ENCODE measurements around the gene PHACTR1. TPM values are rescaled to one million over a fixed set of nuclear protein-coding genes. Genes with fewer than 3 reads are reported as not detected.
"Not testable (repeated sequence)": the region's sequence is repeated elsewhere in the genome, so short reads cannot be mapped to it uniquely, and the experiment has no call there.

PHACTR1 gene
- total RNA-seq, 1 donor from 2014 or later = 50.7 TPM

- no peaks in the 10 kb centered on the region for H3K4me1 Mint-ChIP-seq (ENCODE audit: low read depth, unreplicated experiment)
- no peaks in the 10 kb centered on the region for H3K27me3 Mint-ChIP-seq (ENCODE audit: unreplicated experiment)
- H3K36me3 Mint-ChIP-seq (ENCODE audit: unreplicated experiment) = no peaks in the 10 kb centered on the region
- H3K27ac Mint-ChIP-seq (ENCODE audit: unreplicated experiment) = no peak overlapping the region
- no peak overlapping the region for H3K4me3 Mint-ChIP-seq (ENCODE audit: unreplicated experiment)
- H3K9me3 Mint-ChIP-seq (ENCODE audit: unreplicated experiment) = no peaks in the 10 kb centered on the region
- no peak for DNase-seq
- no peak for TF ChIP-seq CTCF (IDR thresholded peaks at IDR 0.05; ENCODE audit: partially characterized antibody, unreplicated experiment)
Observed at GRCh38 chr6:13315896-13316295, 599.3 kb downstream of the PHACTR1 start.

- DNase-seq = no peak
- Mint-ChIP-seq H3K27me3 (ENCODE audit: unreplicated experiment) (no peaks in the 10 kb centered on the region), H3K9me3 (ENCODE audit: unreplicated experiment) (no peaks in the 10 kb centered on the region), H3K4me3 (ENCODE audit: unreplicated experiment) (no peak overlapping the region), H3K4me1 (ENCODE audit: low read depth, unreplicated experiment) (no peaks in the 10 kb centered on the region), H3K27ac (ENCODE audit: unreplicated experiment) (no peak overlapping the region), H3K36me3 (ENCODE audit: unreplicated experiment) (no peaks in the 10 kb centered on the region)
- TF ChIP-seq CTCF (IDR thresholded peaks at IDR 0.05; ENCODE audit: partially characterized antibody, unreplicated experiment) = no peak
Observed at GRCh38 chr6:13318821-13319220, 602.3 kb downstream of the PHACTR1 start.

GRCh38 chr6:13319891-13320564 is 603.5 kb downstream of the PHACTR1 start:
- H3K27me3 Mint-ChIP-seq (ENCODE audit: unreplicated experiment) = no peaks in the 10 kb centered on the region
- H3K4me3 Mint-ChIP-seq (ENCODE audit: unreplicated experiment) = no peak overlapping the region
- H3K4me1 Mint-ChIP-seq (ENCODE audit: low read depth, unreplicated experiment) = no peaks in the 10 kb centered on the region
- no peak for TF ChIP-seq CTCF (IDR thresholded peaks at IDR 0.05; ENCODE audit: partially characterized antibody, unreplicated experiment)
- no peak for DNase-seq
- no peak overlapping the region for H3K27ac Mint-ChIP-seq (ENCODE audit: unreplicated experiment)
- H3K36me3 Mint-ChIP-seq (ENCODE audit: unreplicated experiment) = no peaks in the 10 kb centered on the region
- no peaks in the 10 kb centered on the region for H3K9me3 Mint-ChIP-seq (ENCODE audit: unreplicated experiment)

GRCh38 chr6:13326031-13326586 is 609.5 kb downstream of the PHACTR1 start:
- H3K4me1 Mint-ChIP-seq (ENCODE audit: low read depth, unreplicated experiment); H3K27ac Mint-ChIP-seq (ENCODE audit: unreplicated experiment); DNase-seq; H3K27me3 Mint-ChIP-seq (ENCODE audit: unreplicated experiment); H3K4me3 Mint-ChIP-seq (ENCODE audit: unreplicated experiment); H3K36me3 Mint-ChIP-seq (ENCODE audit: unreplicated experiment); H3K9me3 Mint-ChIP-seq (ENCODE audit: unreplicated experiment): not testable (repeated sequence)

- TF ChIP-seq CTCF (IDR thresholded peaks at IDR 0.05; ENCODE audit: partially characterized antibody, unreplicated experiment) = no peak
- peak overlapping the region; percentile 92 for H3K4me3 Mint-ChIP-seq (ENCODE audit: unreplicated experiment)
- H3K27me3 Mint-ChIP-seq (ENCODE audit: unreplicated experiment) = no peaks in the 10 kb centered on the region
- peaks cover 6% of the 10 kb centered on the region for H3K4me1 Mint-ChIP-seq (ENCODE audit: low read depth, unreplicated experiment)
- no peaks in the 10 kb centered on the region for H3K9me3 Mint-ChIP-seq (ENCODE audit: unreplicated experiment)
- peak overlapping the region; percentile 86 for H3K27ac Mint-ChIP-seq (ENCODE audit: unreplicated experiment)
- H3K36me3 Mint-ChIP-seq (ENCODE audit: unreplicated experiment) = no peaks in the 10 kb centered on the region
- no peak for DNase-seq
Observed at GRCh38 chr6:13327691-13328075, 611.1 kb downstream of the PHACTR1 start.

All from glutamatergic neuron (in vitro differentiated cells).